Measurements from ENCODE around the gene FBLN2.

The FBLN2 gene

DNA sequence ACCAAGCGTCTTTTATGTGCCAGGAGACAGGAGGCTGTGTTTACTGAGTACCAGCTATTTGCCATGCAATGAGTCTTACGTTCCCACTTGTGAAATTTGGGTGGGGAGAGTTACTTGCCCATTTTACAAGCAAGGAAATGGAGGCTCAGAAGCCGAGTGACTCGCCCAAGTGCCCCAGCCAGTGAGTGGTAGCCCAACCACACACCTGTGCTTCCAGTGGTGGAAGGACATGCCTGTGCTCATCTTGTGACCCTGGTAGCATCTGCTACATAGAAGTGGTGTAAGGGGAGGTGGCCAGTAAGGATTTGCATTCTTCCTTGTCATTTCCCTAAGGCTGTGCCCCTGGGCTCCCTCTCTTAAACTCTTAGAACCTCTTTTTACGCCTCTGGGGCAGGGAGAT is 49.3 kb downstream of the FBLN2 start:
- Mint-ChIP-seq H3K4me3 (no peak overlapping the region), H3K9me3 (peaks cover 8% of the 10 kb centered on the region), H3K27ac (no peak overlapping the region), H3K36me3 (ENCODE audit: low read depth) (no peaks in the 10 kb centered on the region), H3K27me3 (ENCODE audit: low read depth, poor library complexity) (peaks cover 15% of the 10 kb centered on the region), H3K4me1 (peaks cover 26% of the 10 kb centered on the region)
- TF ChIP-seq, protein P1, sequence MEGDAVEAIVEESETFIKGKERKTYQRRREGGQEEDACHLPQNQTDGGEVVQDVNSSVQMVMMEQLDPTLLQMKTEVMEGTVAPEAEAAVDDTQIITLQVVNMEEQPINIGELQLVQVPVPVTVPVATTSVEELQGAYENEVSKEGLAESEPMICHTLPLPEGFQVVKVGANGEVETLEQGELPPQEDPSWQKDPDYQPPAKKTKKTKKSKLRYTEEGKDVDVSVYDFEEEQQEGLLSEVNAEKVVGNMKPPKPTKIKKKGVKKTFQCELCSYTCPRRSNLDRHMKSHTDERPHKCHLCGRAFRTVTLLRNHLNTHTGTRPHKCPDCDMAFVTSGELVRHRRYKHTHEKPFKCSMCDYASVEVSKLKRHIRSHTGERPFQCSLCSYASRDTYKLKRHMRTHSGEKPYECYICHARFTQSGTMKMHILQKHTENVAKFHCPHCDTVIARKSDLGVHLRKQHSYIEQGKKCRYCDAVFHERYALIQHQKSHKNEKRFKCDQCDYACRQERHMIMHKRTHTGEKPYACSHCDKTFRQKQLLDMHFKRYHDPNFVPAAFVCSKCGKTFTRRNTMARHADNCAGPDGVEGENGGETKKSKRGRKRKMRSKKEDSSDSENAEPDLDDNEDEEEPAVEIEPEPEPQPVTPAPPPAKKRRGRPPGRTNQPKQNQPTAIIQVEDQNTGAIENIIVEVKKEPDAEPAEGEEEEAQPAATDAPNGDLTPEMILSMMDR (IDR thresholded peaks at IDR 0.05), result no peak
- DNase-seq, result no peak

DNA sequence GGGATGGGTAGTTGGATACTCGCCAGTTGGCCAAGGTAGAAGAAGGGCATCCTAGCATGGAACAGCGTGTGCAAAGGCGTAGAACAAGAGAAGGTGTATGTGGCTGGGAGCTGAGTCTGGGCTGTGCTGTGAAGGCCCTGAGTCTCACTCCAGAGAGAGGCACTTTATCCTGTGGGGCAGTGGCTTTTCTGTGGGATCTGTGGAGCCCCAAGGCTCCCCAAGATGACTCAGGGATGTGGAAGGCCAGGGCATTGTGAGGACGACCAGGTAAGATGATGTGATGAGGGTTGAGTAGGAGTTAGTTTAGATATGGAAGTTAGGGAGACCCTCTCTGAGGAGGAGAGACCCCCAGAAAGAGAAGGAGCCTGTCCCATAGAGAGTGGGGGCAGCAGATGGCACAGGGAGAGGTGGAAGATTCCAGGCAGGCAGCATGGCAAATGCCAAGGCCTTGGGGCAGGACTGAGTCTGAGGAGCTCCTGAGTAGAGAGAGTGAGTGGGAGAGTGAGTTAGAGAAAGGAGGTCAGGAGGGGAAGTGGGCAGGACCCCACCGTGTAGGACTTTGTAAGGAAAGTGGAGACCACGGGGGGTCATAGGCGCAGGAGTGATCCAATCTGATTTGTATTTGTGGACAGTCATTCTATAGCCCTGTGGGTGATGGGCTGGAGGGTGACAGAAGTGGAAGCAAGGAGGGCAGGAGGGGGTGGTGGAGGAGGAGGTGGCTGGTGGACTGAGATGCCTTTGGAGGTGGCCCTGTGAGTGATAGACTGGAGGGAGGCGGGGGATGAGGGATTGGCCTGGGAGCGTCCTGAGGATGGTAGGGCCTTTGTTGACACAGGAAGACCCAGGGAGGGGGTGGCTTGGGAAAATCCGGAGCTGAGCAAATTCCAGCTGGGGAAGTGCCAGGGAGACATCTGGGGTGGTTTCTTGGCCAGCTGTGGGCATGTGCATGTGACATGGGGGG is 50.3 kb downstream of the FBLN2 start:
- Mint-ChIP-seq H3K27ac (no peak overlapping the region), H3K9me3 (peaks cover 11% of the 10 kb centered on the region), H3K36me3 (ENCODE audit: low read depth) (no peaks in the 10 kb centered on the region), H3K4me3 (no peak overlapping the region), H3K27me3 (ENCODE audit: low read depth, poor library complexity) (peaks cover 12% of the 10 kb centered on the region), H3K4me1 (peaks cover 26% of the 10 kb centered on the region)
- no peak for DNase-seq
- TF ChIP-seq, protein P1 (IDR thresholded peaks at IDR 0.05), result no peak

DNA sequence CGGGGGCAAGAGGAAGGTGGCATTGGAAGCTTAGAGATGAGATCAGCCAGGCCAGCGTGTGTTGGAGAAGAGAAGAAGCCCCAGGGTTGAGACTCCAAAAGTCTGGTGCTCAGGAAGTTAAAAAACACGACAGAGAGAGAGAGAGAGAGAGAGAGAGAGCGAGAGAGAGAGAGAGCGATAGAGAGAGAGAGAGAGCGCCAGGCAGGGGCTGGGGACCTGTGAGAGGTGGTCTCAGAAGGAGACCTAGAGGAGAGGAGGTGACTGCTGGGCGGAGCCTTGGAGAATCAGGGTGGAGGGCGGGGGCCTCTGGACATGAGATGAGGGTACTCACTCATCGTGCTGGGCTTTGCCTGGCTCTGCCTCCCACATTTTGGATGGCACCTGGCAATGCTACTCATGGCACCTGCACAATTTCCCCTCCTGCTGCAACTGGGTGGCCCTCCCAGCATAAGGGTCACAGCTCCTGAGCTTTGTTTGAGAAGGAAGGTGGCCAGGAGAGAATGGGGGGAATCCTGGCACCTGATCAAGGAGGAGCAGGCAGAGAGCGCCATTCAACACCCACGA is 51.0 kb downstream of the FBLN2 start:
- H3K9me3 Mint-ChIP-seq, result peaks cover 11% of the 10 kb centered on the region
- H3K27me3 Mint-ChIP-seq (ENCODE audit: low read depth, poor library complexity), result peaks cover 12% of the 10 kb centered on the region
- TF ChIP-seq, protein P1 (IDR thresholded peaks at IDR 0.05), result no peak
- DNase-seq, result no peak
- peak overlapping the region; percentile 6 for H3K27ac Mint-ChIP-seq
- H3K4me1 Mint-ChIP-seq, result peaks cover 23% of the 10 kb centered on the region
- H3K4me3 Mint-ChIP-seq, result no peak overlapping the region
- no peaks in the 10 kb centered on the region for H3K36me3 Mint-ChIP-seq (ENCODE audit: low read depth)

DNA sequence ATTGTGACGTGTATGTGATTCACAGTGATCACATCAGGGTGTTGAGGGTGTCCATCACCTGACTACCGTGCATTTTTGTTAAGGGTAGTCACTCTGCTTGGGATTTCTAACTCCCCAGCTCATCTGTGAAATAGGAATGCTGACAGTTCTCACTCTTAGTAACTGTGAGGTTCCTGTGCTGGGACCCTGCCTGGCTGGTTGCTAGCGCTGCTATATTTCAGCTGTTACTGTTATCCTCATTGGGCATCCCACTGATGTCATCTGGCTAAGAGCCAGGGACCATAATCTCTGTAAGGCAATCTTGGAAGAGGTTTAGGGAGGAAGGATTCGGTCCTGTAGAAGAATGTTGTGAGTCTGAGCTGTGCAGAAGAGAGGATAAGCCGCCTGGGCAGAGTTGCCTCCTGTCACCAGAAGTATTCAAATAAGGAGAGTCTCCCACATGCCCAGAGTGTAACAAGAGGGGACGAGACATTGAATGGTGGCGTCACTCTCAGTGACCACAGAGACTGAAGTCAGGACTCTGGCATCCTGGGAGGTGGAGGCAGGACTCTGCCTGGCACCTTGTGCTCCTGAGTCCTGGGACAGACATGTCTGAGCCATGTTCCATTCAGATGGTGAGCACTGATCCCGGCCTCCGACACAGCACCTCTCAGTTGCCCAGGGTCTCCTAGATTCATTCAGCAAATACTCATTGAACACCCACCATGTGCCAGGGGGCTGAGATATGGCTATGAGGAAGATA is 52.2 kb downstream of the FBLN2 start:
- peaks cover 17% of the 10 kb centered on the region for H3K27me3 Mint-ChIP-seq (ENCODE audit: low read depth, poor library complexity)
- peaks cover 14% of the 10 kb centered on the region for H3K9me3 Mint-ChIP-seq
- H3K4me3 Mint-ChIP-seq, result no peak overlapping the region
- H3K4me1 Mint-ChIP-seq, result peaks cover 16% of the 10 kb centered on the region
- TF ChIP-seq, protein P1 (IDR thresholded peaks at IDR 0.05), result no peak
- no peak for DNase-seq
- no peak overlapping the region for H3K27ac Mint-ChIP-seq
- H3K36me3 Mint-ChIP-seq (ENCODE audit: low read depth), result no peaks in the 10 kb centered on the region

DNA sequence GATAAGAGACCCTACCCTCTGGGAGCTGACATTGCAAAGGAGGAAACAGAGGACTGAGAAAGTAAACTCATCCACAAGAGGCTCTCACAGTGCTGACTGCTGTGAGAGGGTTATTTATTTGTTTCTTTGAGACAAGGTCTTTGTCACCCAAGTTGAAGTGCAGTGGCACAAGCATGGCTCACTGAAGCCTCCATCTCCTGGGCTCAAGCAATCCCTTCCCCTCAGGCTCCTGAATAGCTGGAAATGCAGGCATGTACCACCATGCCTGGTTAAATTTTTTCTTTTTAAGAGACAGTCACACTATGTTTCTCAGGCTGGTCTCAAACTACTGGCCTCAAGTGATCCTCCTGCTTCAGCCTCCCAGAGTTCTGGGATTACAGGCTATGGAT is 52.8 kb downstream of the FBLN2 start:
- TF ChIP-seq, protein P1 (IDR thresholded peaks at IDR 0.05), result no peak
- Mint-ChIP-seq H3K4me1 (peaks cover 16% of the 10 kb centered on the region), H3K4me3 (no peak overlapping the region), H3K27me3 (ENCODE audit: low read depth, poor library complexity) (peaks cover 17% of the 10 kb centered on the region), H3K36me3 (ENCODE audit: low read depth) (no peaks in the 10 kb centered on the region), H3K9me3 (peaks cover 14% of the 10 kb centered on the region), H3K27ac (no peak overlapping the region)
- no peak for DNase-seq

Data from nephron progenitor cell (in vitro differentiated cells).